Activated effector memory CD4-positive, alpha-beta T cell treated with anti-CD3 and anti-CD28 coated beads, Interleukin-2, amount 50 U/mL, for 16 hours (primary cell): Measurements from ENCODE around the gene PTGIR.
A peak's percentile ranks its signal among the peaks of the same experiment; 100 is the strongest.
"Not testable (repeated sequence)": the region's sequence is repeated elsewhere in the genome, so short reads cannot be mapped to it uniquely, and the experiment has no call there.

Source experiments
- DNase-seq: peaks from one replicate; pipeline ENCODE4 v3.0.0-alpha.2; 2020

PTGIR gene

DNA sequence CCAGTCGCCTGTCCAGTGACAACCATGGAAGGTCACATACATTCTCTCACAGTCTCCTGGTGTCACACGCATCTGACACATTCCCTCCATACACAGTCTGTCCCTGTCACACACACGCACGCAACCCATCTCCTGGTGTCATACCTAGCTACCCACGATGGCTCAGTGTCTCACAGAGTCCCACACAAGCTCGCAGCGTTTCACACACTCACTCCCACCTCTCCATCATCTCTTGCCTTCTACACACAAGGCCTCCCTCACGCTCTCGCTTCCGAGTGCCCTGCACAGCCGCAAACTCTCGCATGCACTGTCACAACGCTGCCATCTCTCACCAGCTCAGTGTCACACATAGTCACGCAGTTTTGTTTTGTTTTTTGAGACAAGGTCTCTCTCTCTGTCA lies 12.3 kb upstream of the PTGIR start:
- DNase-seq, result no peak

DNA sequence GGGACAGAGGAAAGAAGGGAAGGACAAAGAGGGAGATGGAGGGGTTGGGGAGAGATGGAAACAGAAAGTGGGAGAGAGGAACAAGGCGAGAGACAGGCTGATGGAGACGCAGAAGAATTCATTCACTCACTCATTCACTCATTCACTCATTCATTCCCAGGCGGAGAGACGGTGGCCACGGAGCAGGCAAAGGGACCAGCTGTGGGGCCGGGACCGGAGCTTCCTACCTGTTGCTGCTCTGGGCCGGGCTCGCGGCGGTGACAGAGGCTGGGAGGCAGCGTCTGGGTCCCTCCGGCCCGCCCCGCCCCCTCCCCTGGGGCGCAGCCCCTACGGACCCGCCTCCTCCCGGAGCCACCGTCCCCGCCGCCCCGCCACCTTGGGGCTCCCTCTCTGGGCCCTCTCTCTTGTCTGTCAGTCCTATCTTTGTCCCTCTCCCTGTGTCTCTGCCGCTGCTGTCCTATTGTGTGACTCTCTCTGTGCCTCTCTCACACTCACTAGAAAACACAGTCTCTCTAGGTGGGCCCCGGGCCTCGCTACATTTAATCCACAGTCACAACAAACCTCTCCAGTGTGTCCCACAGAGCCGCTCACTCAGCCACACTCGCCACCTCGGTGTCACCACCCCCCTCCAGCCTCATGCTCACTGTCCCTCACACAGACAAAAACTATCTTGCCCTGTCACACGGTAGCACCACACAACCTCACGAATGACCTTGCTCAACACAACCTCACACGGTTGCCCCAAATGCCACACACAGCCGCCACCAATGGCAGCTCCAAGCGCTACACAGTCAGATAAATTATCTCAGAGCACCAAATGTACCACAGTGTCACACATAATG lies 11.3 kb upstream of the PTGIR start, which contains the start of gene GNG8:
GNG8 (minus strand) TSS at position 283 of the 842 bp plus-strand sequence. CDS start 1,520 bp downstream, outside the sequence.
- peak; percentile 76 for DNase-seq

DNA sequence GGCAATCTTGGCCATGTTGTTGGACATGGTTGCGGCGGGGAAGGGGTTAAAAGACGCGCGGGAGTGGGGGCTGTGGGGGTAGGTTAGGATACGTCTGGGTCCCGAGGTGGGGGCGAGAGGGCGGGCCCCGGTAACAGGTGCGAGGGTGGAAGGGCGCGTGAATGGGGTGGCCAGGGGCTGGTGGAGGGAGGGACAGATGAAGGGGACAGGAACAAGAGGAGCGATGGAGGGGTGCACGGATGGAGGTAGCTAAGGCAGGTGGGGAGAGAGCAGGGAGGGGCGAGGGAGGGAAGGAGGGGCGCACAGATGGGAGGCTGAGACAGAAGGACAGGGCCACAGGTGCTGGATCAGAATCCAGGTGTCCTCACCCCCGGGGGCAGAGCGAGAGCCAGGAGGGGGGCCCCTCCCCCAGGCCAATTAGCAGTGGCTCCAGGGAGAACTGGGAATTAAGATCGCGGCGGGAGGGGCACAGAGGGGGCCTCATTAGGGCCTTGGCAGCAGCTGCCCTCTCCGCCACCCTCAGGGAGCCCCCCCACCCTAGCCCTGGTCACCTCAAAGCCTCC lies 9.8 kb upstream of the PTGIR start:
- DNase-seq, result no peak

DNA sequence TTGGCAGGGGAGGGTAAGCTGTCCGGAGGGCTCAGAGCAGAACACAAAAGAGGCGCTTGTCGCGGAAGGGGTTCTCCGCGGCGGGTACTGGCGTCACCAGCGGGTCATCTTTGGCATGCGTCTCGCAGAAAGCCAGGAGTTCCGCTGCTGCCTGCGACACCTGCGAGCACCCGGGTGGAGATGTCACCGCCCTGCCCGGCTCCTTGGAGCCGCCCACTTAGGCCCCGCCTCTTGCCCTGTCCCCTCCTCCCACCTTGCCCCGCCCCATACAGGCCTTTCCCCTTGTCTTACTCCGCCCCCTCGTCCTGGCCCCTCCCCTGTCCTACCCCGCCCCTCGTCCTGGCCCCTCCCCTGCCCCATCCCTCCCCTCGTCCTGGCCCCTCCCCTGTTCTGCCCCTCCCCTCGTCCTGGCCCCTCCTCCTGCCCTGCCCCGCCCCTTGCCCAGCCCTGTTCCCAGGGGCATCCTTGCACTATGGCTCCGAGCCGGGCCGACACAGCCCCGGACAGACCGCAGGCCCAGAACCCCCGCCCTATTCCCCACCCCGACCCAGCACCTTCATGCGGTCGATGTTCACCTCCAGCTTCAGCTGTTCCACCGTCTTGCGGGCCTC lies 9.3 kb upstream of the PTGIR start:
- peak; percentile 96 for DNase-seq

GRCh38 chr19:46633130-46633529 lies 8.2 kb upstream of the PTGIR start:
- no peak for DNase-seq

GRCh38 chr19:46631481-46631880 lies 6.6 kb upstream of the PTGIR start:
- DNase-seq, result no peak

GRCh38 chr19:46630586-46631205 lies 5.8 kb upstream of the PTGIR start:
- DNase-seq, result no peak

- no peak for DNase-seq
Measured at GRCh38 chr19:46629546-46630025, 4.7 kb upstream of the PTGIR start.

GRCh38 chr19:46628970-46629369 lies 4.1 kb upstream of the PTGIR start:
- DNase-seq, result not testable (repeated sequence)

- DNase-seq, result no peak
Measured at GRCh38 chr19:46626446-46626845, 1.6 kb upstream of the PTGIR start.

- no peak for DNase-seq
Measured at GRCh38 chr19:46625731-46626130, 842 bp upstream of the PTGIR start.

- no peak for DNase-seq
Measured at GRCh38 chr19:46623915-46624502, 880 bp downstream of the PTGIR start.

DNA sequence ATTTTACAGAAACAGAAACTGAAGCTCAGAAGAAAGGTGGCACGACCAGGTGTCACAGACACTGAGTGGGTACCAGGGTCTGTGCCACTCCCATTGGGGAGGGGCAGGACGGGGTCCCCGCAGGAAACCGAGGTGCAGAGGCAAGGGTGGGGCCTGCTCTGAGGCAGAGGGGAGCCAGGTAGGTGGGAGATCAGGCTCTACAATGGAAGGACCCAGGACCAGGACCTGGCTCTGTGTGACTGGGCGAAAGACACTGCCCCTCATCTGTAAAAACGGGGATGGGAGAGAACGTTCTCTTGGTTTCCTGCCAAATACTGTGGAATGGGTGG lies 2.8 kb downstream of the PTGIR start:
- DNase-seq, result no peak

DNA sequence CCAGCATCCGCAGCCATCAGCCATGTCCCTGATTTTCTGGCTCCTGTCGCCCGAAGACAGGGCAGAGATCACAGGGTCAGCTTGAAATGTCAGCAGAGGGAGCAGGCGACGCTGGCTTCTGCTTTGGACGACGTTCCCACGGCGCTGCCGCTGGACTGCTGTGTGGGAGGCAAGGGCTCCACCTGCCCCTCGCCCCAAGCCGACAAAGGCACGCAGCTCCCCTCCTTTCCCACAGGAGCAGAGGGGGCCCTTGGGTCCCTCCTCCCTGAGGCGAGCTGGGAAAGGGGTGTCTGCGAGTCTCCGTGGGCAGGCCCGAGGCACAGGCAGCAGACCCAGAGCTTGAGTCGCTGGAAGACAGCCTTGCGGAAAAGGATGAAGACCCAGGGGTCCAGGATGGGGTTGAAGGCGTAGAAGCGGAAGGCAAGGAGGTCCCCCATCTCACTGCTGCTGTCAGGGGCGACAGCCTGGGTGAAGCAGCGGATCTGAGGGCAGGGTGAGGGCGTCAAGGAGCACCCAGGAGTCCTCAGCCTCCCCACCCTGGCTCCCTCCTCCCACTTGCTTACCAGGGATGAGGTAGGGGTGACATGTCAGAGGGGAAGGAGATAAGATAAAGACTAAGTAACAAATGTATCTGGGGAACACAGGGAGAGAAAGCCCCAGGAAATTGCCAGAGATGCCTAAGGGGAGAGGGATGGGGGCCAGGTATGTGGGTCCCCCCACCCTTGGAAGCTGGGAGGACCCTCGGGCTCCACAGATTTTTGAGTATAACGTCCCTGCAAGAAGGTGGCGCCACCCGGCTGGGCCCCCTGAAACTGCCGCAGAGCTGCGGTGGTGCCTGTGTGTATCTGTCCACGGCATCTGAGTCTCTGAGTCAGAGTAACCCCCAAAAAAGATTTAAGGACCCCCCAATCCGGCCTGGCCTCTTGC lies 3.4 kb downstream of the PTGIR start:
- DNase-seq, result no peak

GRCh38 chr19:46620716-46621115 lies 4.2 kb downstream of the PTGIR start:
- DNase-seq, result no peak

DNA sequence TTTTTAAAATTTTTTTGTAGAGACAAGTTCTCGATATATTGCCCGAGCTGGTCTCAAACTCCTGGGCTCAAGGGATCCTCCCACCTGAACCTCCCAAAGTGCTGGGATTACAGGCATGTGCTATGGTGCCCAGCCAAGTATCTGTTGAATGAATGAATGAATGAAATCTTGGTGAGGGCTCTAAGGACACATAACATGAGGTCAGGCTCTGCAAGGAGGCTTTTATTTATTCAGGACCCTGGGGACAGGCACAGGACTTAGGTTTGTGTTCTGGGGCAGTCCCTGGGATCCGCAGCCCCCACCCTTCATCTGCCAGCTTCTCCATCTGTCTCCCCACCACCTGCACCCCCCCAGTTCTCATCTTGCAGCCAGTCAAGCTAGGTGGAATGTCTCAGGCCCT lies 4.6 kb downstream of the PTGIR start:
- no peak for DNase-seq

- no peak for DNase-seq
Measured at GRCh38 chr19:46618670-46619231, 6.1 kb downstream of the PTGIR start.

DNA sequence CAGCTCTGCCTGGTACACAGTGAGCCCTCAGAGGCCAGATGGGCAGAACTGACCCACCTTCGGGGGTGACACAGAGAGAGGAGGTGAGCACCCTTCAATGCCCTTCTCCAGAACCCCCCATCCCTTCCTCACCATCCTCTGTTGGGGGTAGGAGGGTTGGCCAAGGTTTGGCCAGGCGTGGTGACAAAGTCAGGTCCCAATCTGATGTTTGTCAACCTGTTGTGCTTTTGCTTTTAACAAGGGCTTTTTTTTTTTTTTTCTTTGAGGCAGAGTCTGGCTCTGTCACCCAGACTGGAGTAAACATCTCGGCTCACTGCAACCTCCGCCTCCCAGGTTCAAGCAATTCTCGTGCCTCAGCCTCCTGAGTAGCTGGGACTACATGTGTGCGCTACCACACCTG lies 7.3 kb downstream of the PTGIR start:
- no peak for DNase-seq

- peak; percentile 75 for DNase-seq
Measured at GRCh38 chr19:46616631-46617322, 8.1 kb downstream of the PTGIR start.

- no peak for DNase-seq
Measured at GRCh38 chr19:46615966-46616365, 8.9 kb downstream of the PTGIR start.

DNA sequence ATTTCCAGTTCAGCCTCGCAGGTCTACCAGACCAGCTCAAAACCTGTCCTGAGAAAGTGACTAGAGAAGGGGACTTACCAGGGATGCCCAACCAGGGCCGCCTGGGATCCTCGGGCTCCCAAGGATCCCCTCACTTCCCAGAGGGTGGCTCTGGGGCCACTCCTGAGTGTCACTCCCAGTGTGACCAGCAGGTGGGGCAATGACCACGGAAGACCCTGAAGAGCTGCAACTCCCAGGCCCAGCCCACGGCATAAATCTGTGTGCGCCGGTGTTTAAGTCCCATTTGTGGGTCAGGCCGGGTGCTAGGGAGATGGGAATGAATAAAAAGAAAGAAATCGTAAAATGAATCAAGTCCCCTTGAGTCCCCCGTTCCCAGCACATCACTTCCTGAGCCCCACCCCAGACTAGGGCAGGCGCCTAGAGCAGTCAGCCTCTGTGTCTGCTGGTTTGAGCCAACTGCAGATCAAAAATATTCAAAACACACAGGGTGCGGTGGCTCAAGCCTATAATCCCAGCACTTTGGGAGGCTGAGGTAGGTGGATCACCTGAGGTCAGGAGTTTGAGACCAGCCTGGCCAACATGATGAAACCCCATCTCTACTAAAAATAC lies 10.7 kb downstream of the PTGIR start:
- peak; percentile 93 for DNase-seq
